Esophagus squamous epithelium (tissue), 4 donors: Measurements from ENCODE around the gene KRTAP10-1.
"Not testable (repeated sequence)": the region's sequence is repeated elsewhere in the genome, so short reads cannot be mapped to it uniquely, and the experiment has no call there.

Source experiments
- POLR2A ChIP-seq, 4 donors: fragments of 450-650 bp; IDR thresholded peaks; one replicate each; pipeline ENCODE4 v1.6.1; 2017; ENCODE audit warnings: antibody characterized with exemption in 4 of 4, mild to moderate bottlenecking in 4 of 4, moderate library complexity in 3 of 4
- TF ChIP-seq, protein P1 (sequence below), 6 experiments: fragments of 450-650 bp in 4 of 6; fragments of 200-600 bp in 2 of 6; sonication (generic) in 2 of 6; IDR thresholded peaks; one replicate each; pipeline ENCODE4 v1.5.1; 2016 to 2019; ENCODE audit warnings: antibody characterized with exemption in 6 of 6, mild to moderate bottlenecking in 4 of 6, moderate library complexity in 4 of 6

DNA sequence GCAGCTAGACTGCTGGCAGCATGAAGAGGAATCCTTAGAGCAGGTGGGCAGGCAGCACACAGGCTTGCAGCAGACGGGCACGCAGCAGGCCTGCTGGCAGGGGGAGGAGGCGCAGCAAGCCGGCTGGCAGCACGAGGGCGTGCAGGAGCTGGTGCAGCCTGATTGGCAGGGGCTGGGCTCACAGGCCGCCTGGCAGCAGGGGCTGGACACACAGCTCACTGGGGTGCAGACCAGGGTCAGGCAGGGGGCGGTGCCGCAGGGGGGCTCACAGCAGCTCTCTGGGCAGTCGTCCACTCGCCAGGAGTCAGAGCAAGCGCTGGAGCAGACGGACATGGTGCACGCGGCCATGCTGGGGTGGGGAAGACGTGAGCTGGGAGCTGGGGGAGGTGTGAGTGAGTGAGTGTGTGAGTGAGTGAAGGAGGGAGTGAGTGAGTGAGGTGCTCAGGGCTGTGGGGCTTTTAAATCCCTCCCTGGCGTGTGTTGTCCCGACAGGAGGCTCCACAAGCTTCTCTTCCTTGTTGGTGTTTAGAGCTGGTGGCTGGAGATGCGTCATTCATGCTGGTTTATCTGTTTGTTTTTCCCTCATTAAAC lies 40.3 kb upstream of the KRTAP10-1 start, which contains the start of gene KRTAP10-5:
- TF ChIP-seq, protein P1, sequence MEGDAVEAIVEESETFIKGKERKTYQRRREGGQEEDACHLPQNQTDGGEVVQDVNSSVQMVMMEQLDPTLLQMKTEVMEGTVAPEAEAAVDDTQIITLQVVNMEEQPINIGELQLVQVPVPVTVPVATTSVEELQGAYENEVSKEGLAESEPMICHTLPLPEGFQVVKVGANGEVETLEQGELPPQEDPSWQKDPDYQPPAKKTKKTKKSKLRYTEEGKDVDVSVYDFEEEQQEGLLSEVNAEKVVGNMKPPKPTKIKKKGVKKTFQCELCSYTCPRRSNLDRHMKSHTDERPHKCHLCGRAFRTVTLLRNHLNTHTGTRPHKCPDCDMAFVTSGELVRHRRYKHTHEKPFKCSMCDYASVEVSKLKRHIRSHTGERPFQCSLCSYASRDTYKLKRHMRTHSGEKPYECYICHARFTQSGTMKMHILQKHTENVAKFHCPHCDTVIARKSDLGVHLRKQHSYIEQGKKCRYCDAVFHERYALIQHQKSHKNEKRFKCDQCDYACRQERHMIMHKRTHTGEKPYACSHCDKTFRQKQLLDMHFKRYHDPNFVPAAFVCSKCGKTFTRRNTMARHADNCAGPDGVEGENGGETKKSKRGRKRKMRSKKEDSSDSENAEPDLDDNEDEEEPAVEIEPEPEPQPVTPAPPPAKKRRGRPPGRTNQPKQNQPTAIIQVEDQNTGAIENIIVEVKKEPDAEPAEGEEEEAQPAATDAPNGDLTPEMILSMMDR (IDR thresholded peaks at IDR 0.05), result not testable (repeated sequence)
- TF ChIP-seq POLR2A (IDR thresholded peaks at IDR 0.05), result not testable (repeated sequence)
